Activated CD8-positive, alpha-beta T cell treated with anti-CD3 and anti-CD28 coated beads, Interleukin-2, amount 10 ng/mL, durations not matched to agents 7 days and 5 days (primary cell): ENCODE results near the gene PDE3B. TPM values are rescaled to one million over a fixed set of nuclear protein-coding genes. Genes with fewer than 3 reads are reported as not detected.

ENCODE experiments used
- ATAC-seq: fragments of 150-1000 bp; cut with Tn5 transposase; one replicate; pipeline ENCODE4 v1.10.0; 2021; ENCODE audit warnings: moderate library complexity
- CTCF ChIA-PET: fragments of 350-600 bp; sonication (Branson Sonifier 250); formaldehyde crosslinking; loops from one replicate; lab custom pipeline; 2021; ENCODE audit warnings: antibody characterized with exemption; lab: Charles Lee
- POLR2A ChIA-PET: fragments of 350-600 bp; sonication (Branson Sonifier 250); formaldehyde crosslinking; loops from one replicate; lab custom pipeline; 2021; ENCODE audit warnings: antibody characterized with exemption; lab: Charles Lee
- DNase-seq: peaks from one replicate; pipeline ENCODE4 v3.0.0-alpha.2; 2020
- H3K27ac Mint-ChIP-seq: one replicate; pipeline ENCODE4 v1.8.0; 2021; ENCODE audit warnings: mild to moderate bottlenecking, mixed read lengths
- H3K27me3 Mint-ChIP-seq: one replicate; pipeline ENCODE4 v1.8.0; 2021; ENCODE audit warnings: low read depth, mixed read lengths
- H3K36me3 Mint-ChIP-seq: one replicate; pipeline ENCODE4 v1.8.0; 2021; ENCODE audit warnings: low read depth, mixed read lengths
- H3K4me1 Mint-ChIP-seq: one replicate; pipeline ENCODE4 v1.8.0; 2021; ENCODE audit warnings: low read depth, mixed read lengths
- H3K4me3 Mint-ChIP-seq: one replicate; pipeline ENCODE4 v1.8.0; 2021; ENCODE audit warnings: mild to moderate bottlenecking, mixed read lengths
- H3K9me3 Mint-ChIP-seq: one replicate; pipeline ENCODE4 v1.8.0; 2022; ENCODE audit warnings: mixed read lengths; ENCODE audit not compliant: insufficient read depth
- total RNA-seq, 2 experiments: library from RNA; stranded (reverse); gene quantifications; one replicate each; pipeline ENCODE4 v1.2.3, GENCODE V29; 2021

PDE3B gene
- total RNA-seq, 2 experiments from 2014 or later, result 74.8 to 81.4 TPM

GRCh38 chr11:14813516-14813915 lies 169.9 kb downstream of the PDE3B start:
- ATAC-seq, result no peak
- CTCF ChIA-PET, result interaction anchor here (0.8 kb wide), 1 partner anchor 178 kb away, joined by 3 read pairs; no protein-coding TSS in a partner anchor

DNA sequence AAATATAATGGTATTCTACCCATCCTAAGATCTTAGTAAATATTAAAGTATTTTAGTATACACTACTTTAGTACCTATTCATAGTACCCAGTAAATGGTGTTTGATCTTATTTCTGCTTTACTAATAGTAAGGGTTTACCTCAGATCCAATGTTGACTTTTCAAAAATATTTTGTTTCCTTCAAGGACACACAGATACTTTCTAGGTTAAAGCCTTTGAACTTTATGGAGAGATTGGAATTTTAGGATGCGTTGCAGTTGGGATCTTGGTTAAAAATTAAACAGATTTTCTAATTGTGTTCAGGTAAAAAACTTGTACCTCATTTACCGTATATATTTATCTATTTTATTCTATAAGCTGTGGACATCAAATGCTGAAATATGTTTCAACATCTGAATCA lies 175.2 kb downstream of the PDE3B start:
- POLR2A ChIA-PET, result no interaction called here
- H3K27ac Mint-ChIP-seq, result no peak overlapping the region
- ATAC-seq (no peak), DNase-seq (no peak)
- H3K9me3 Mint-ChIP-seq, result peaks cover 18% of the 10 kb centered on the region
- no peak overlapping the region for H3K4me3 Mint-ChIP-seq
- no peaks in the 10 kb centered on the region for H3K4me1 Mint-ChIP-seq
- CTCF ChIA-PET, result no interaction called here
- no peaks in the 10 kb centered on the region for H3K27me3 Mint-ChIP-seq
- H3K36me3 Mint-ChIP-seq, result peaks cover 76% of the 10 kb centered on the region

More at GRCh38 chr11:14813516-14813915, 169.9 kb downstream of the PDE3B start:
- Mint-ChIP-seq H3K27me3 (no peaks in the 10 kb centered on the region), H3K4me1 (peaks cover 12% of the 10 kb centered on the region), H3K27ac (peak overlapping the region; percentile 26), H3K4me3 (no peak overlapping the region), H3K36me3 (peaks cover 71% of the 10 kb centered on the region), H3K9me3 (no peaks in the 10 kb centered on the region)
- POLR2A ChIA-PET, result no interaction called here
- DNase-seq, result no peak

DNA sequence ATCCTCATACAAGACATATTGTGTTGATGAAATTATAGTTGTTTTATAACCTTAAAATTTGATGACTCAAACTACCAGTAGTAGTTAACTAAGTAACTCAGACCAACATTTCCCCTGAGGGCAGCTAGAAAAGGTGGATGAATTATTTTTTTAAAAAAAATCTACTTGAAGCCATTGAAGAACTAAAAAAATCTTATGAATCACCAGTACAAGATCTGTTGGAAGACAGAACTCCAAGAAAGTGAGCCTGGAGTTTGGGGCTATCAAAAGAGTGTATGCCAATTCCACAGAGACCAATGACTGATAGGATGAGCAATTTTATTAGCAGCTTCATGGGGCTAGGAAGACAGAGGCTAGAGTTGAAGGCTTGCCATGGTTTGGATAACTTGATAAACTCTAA lies 176.0 kb downstream of the PDE3B start:
- no peak for ATAC-seq
- Mint-ChIP-seq H3K27me3 (no peaks in the 10 kb centered on the region), H3K4me1 (peaks cover 3% of the 10 kb centered on the region), H3K4me3 (no peak overlapping the region), H3K9me3 (peaks cover 26% of the 10 kb centered on the region), H3K36me3 (peaks cover 81% of the 10 kb centered on the region), H3K27ac (no peak overlapping the region)
- ChIA-PET POLR2A (interaction anchor here (0.5 kb wide), 1 partner anchor 211 kb away, joined by 3 read pairs; no protein-coding TSS in a partner anchor), CTCF (no interaction called here)
- DNase-seq, result no peak

DNA sequence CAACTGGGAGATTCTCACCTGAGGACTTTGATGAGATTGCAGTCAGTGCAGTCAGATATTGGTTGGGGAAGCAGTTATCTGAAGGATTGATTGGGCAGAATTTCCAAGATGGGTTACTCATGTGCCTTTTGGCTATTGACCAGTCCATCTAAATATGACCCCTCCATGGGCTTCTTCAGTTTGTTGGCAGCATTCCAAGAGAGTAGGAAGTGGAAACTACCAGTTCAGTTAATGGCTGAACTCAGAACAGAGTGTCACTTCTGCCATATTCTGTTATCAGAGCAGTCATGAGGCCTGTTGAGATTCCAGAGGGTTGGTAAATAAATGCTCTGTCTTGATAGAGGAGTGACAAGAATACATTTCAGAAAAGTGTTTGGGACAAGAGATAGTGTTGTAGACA lies 177.4 kb downstream of the PDE3B start:
- no peak overlapping the region for H3K27ac Mint-ChIP-seq
- ATAC-seq (no peak), DNase-seq (no peak)
- POLR2A ChIA-PET, result no interaction called here
- CTCF ChIA-PET, result no interaction called here
- H3K9me3 Mint-ChIP-seq, result peaks cover 40% of the 10 kb centered on the region
- no peaks in the 10 kb centered on the region for H3K27me3 Mint-ChIP-seq
- no peak overlapping the region for H3K4me3 Mint-ChIP-seq
- H3K36me3 Mint-ChIP-seq, result peaks cover 83% of the 10 kb centered on the region
- H3K4me1 Mint-ChIP-seq, result peaks cover 7% of the 10 kb centered on the region

- H3K27me3 Mint-ChIP-seq, result no peaks in the 10 kb centered on the region
- H3K36me3 Mint-ChIP-seq, result peaks cover 77% of the 10 kb centered on the region
- H3K9me3 Mint-ChIP-seq, result peaks cover 49% of the 10 kb centered on the region
- H3K27ac Mint-ChIP-seq, result peak overlapping the region; percentile 52
- CTCF ChIA-PET, result no interaction called here
- ATAC-seq (no peak), DNase-seq (no peak)
- POLR2A ChIA-PET, result no interaction called here
- H3K4me1 Mint-ChIP-seq, result peaks cover 11% of the 10 kb centered on the region
- no peak overlapping the region for H3K4me3 Mint-ChIP-seq
Measured at GRCh38 chr11:14826600-14826999, 183.0 kb downstream of the PDE3B start.

DNA sequence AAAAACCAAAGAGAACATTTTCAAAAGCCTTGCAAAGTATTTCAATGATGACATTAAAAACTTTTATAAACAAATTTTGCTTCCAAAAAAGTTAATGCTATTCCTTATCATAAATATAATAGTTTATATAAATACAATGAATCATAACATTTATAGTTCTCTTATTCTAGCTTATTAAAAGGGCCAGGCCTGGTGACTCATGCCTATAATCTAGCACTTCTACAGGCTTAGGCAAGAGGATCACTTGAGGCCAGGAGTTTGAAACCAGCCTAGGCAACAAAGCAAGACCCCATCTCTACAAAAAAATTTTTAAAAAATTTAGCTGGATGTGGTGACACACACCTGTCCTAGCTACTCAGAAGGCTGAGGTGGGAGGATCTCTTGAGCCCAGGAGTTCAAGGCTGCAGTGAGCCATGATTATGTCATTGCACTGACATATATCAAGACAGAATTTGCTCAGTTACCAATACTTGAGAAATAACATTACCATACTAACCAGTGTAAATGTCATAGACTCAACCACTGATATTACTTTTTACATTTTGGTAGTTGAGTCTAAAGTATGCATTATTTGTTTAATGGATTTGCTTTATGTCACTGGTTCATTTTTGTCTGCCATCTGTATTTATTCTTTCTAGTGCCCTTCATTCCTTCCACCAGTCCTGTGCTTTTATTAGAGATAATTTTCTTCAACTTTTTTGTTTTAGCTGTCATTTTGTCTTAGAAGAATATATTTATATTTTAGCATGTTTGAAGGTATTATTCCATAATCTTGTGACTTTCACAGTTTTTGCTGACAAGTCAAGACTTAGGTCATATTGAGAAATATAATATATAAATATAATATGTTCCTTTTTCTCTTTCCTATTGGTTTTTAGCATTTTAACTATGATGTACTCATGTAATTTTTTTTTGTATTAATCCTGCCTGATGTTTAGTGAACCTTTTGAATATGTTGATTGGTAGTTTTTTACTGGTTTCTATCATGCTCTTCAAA lies 192.2 kb downstream of the PDE3B start:
- ATAC-seq, result no peak
- no peak overlapping the region for H3K27ac Mint-ChIP-seq
- H3K4me1 Mint-ChIP-seq, result no peaks in the 10 kb centered on the region
- H3K36me3 Mint-ChIP-seq, result peaks cover 65% of the 10 kb centered on the region
- H3K9me3 Mint-ChIP-seq, result peaks cover 7% of the 10 kb centered on the region
- no peaks in the 10 kb centered on the region for H3K27me3 Mint-ChIP-seq
- no peak for DNase-seq
- H3K4me3 Mint-ChIP-seq, result no peak overlapping the region
- ChIA-PET CTCF (no interaction called here), POLR2A (no interaction called here)

DNA sequence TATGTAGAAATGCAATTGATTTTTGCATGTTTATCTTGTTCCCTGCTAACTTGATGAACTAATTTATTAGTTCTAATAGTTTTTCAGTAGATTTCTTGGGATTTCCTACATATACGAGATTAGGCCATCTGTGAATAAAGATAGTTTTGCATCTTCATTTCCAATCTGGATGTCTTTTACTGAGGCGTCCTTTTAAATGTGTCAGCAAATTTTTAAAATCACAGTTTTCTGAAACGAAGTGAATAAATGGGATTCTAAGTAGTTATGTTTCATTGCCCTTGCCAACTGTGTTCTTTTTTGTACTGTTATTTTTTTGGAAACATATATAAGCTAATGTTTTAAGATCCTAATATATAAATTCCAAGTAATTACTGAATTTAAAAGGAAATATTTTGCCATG lies 198.4 kb downstream of the PDE3B start:
- Mint-ChIP-seq H3K9me3 (peaks cover 17% of the 10 kb centered on the region), H3K27me3 (no peaks in the 10 kb centered on the region), H3K4me1 (no peaks in the 10 kb centered on the region), H3K4me3 (no peak overlapping the region), H3K36me3 (peaks cover 75% of the 10 kb centered on the region), H3K27ac (no peak overlapping the region)
- ATAC-seq (no peak), DNase-seq (no peak)
- CTCF ChIA-PET, result no interaction called here
- POLR2A ChIA-PET, result no interaction called here

GRCh38 chr11:14852571-14853177 lies 209.1 kb downstream of the PDE3B start:
- Mint-ChIP-seq H3K4me1 (peaks cover 8% of the 10 kb centered on the region), H3K4me3 (no peak overlapping the region), H3K27ac (no peak overlapping the region), H3K27me3 (no peaks in the 10 kb centered on the region), H3K36me3 (peaks cover 74% of the 10 kb centered on the region), H3K9me3 (peaks cover 23% of the 10 kb centered on the region)
- ChIA-PET CTCF (interaction anchor here (1.3 kb wide), 1 partner anchor 11 kb away, joined by 3 read pairs; no protein-coding TSS in a partner anchor), POLR2A (no interaction called here)
- no peak for ATAC-seq
- no peak for DNase-seq

DNA sequence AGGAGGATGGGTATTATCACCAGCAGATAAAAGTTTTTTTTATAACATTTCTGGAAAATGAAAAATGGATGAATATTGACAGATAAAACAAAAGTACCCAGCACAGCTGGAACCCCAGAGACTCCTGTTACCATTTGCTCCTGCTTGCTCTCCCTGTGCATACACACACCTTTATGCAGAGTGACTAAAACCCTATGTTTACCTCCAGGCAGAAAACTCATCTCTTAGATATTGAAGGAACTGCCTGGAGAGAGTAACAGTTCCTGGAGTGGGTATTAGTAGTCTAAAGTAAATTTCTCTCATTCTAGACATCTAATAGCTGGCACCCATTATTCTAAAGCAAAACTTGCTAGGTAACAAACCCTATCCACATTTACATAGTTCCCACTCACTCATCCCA lies 210.5 kb downstream of the PDE3B start:
- no peak for DNase-seq
- Mint-ChIP-seq H3K4me1 (peaks cover 8% of the 10 kb centered on the region), H3K27me3 (no peaks in the 10 kb centered on the region), H3K9me3 (peaks cover 20% of the 10 kb centered on the region), H3K27ac (no peak overlapping the region), H3K36me3 (peaks cover 78% of the 10 kb centered on the region), H3K4me3 (no peak overlapping the region)
- no peak for ATAC-seq
- POLR2A ChIA-PET, result no interaction called here
- CTCF ChIA-PET, result no interaction called here

- POLR2A ChIA-PET, result no interaction called here
- peak overlapping the region; percentile 52 for H3K27ac Mint-ChIP-seq
- CTCF ChIA-PET, result no interaction called here
- ATAC-seq (no peak), DNase-seq (no peak)
- no peaks in the 10 kb centered on the region for H3K27me3 Mint-ChIP-seq
- no peak overlapping the region for H3K4me3 Mint-ChIP-seq
- peaks cover 76% of the 10 kb centered on the region for H3K36me3 Mint-ChIP-seq
- peaks cover 7% of the 10 kb centered on the region for H3K4me1 Mint-ChIP-seq
- H3K9me3 Mint-ChIP-seq, result peaks cover 19% of the 10 kb centered on the region
Measured at GRCh38 chr11:14855890-14856289, 212.3 kb downstream of the PDE3B start.

DNA sequence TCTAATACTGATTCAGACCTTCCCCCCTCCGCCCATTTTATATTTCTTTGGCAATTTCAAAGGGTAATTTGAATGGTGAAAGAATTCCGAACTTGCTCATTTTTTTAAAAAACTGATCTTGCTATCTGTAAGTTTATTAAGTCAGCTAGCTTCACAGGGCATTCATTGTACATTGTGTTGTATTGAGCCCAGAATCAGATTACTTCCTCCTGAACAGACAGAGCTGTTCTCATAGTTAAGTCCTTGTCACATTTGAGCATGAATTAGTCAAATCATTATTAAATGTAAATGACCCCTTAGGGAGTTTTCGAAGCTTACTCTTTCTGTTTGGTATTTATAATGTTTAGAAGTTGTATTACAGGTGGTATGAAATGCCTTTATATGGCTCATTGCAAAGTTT lies 214.0 kb downstream of the PDE3B start:
- Mint-ChIP-seq H3K27ac (no peak overlapping the region), H3K9me3 (peaks cover 19% of the 10 kb centered on the region), H3K27me3 (no peaks in the 10 kb centered on the region), H3K4me1 (peaks cover 7% of the 10 kb centered on the region), H3K36me3 (peaks cover 75% of the 10 kb centered on the region), H3K4me3 (no peak overlapping the region)
- DNase-seq, result no peak
- POLR2A ChIA-PET, result no interaction called here
- no peak for ATAC-seq
- CTCF ChIA-PET, result interaction anchor here (0.9 kb wide), 1 partner anchor 50 kb away, joined by 6 read pairs; no protein-coding TSS in a partner anchor

DNA sequence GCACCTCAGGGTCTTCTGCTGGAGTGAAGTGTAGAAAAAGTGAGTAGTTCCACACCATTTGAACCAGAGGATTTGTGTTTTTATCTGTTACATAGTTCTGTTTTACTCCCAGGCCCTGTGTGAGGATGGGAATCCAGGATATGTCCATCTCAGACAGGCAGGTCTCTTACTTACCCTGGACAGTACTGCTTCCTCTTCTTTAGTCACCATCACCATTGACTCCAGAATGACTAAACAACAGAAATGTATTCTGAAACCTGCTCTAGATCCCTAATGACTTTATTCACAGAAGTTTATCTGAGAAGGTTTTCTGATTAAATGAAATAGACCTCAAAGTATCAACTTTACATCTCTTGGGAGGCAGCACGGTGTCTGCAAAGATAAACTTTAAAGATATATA lies 214.8 kb downstream of the PDE3B start:
- Mint-ChIP-seq H3K9me3 (peaks cover 15% of the 10 kb centered on the region), H3K36me3 (peaks cover 74% of the 10 kb centered on the region), H3K27me3 (no peaks in the 10 kb centered on the region), H3K4me3 (no peak overlapping the region), H3K4me1 (peaks cover 7% of the 10 kb centered on the region), H3K27ac (no peak overlapping the region)
- DNase-seq, result no peak
- CTCF ChIA-PET, result no interaction called here
- POLR2A ChIA-PET, result no interaction called here
- ATAC-seq, result no peak
